Esophagus squamous epithelium (tissue), 4 donors: ENCODE measurements around the gene CTNNA2.

Experiments used
- CTCF ChIP-seq, 6 experiments: fragments of 450-650 bp in 4 of 6; fragments of 200-600 bp in 2 of 6; sonication (generic) in 2 of 6; IDR thresholded peaks; one replicate each; pipeline ENCODE4 v1.5.1; 2016 to 2019; ENCODE audit warnings: antibody characterized with exemption in 6 of 6, mild to moderate bottlenecking in 4 of 6, moderate library complexity in 4 of 6
- POLR2A ChIP-seq, 4 donors: fragments of 450-650 bp; IDR thresholded peaks; one replicate each; pipeline ENCODE4 v1.6.1; 2017; ENCODE audit warnings: antibody characterized with exemption in 4 of 4, mild to moderate bottlenecking in 4 of 4, moderate library complexity in 3 of 4

- TF ChIP-seq POLR2A (IDR thresholded peaks at IDR 0.05), result no peak
- no peak for TF ChIP-seq CTCF (IDR thresholded peaks at IDR 0.05)
Measured at GRCh38 chr2:79721061-79721460, 208.2 kb downstream of the CTNNA2 start.
